Vagina (tissue), 2 donors: Measurements from ENCODE around the gene SSR1. TPM values are rescaled to one million over a fixed set of nuclear protein-coding genes. Genes with fewer than 3 reads are reported as not detected.
"Not testable (repeated sequence)": the region's sequence is repeated elsewhere in the genome, so short reads cannot be mapped to it uniquely, and the experiment has no call there.

Experiments
- DNase-seq, 2 donors: peaks; one replicate each; pipeline ENCODE4 v3.0.0-alpha.2; 2017; ENCODE audit errors: extremely low spot score in 2 of 2
- H3K27ac ChIP-seq: fragments of 200-600 bp; sonication (generic); one replicate; pipeline ENCODE4 v1.5.1; 2019
- H3K27me3 ChIP-seq: fragments of 200-600 bp; sonication (generic); one replicate; pipeline ENCODE4 v1.5.1; 2019
- H3K36me3 ChIP-seq, 2 donors: fragments of 200-600 bp; sonication (generic); one replicate each; pipeline ENCODE4 v1.5.1; 2017 to 2019
- H3K4me1 ChIP-seq: fragments of 200-600 bp; sonication (generic); one replicate; pipeline ENCODE4 v1.5.1; 2019
- H3K4me3 ChIP-seq, 2 donors: fragments of 200-600 bp; sonication (generic); 1 replicate in 1 of 2; 2 replicates in 1 of 2; pipeline ENCODE4 v1.5.1; 2016 to 2019
- H3K9me3 ChIP-seq: fragments of 200-600 bp; sonication (generic); one replicate; pipeline ENCODE4 v1.5.1; 2019
- CTCF ChIP-seq, 3 experiments: fragments of 450-650 bp in 2 of 3; fragments of 200-600 bp in 1 of 3; sonication (generic) in 1 of 3; IDR thresholded peaks; one replicate each; pipeline ENCODE4 v1.5.1; 2017 to 2019; ENCODE audit warnings: antibody characterized with exemption in 3 of 3, mild to moderate bottlenecking in 2 of 3, moderate library complexity in 2 of 3
- POLR2A ChIP-seq, 2 donors: fragments of 450-650 bp; IDR thresholded peaks; one replicate each; pipeline ENCODE4 v1.6.1; 2017; ENCODE audit warnings: antibody characterized with exemption in 2 of 2, mild to moderate bottlenecking in 2 of 2, moderate library complexity in 2 of 2
- POLR2AphosphoS5 ChIP-seq, 2 donors: sonication (generic); formaldehyde crosslinking; IDR thresholded peaks; one replicate each; pipeline ENCODE4 v1.9.0; 2017; ENCODE audit warnings: antibody characterized with exemption in 2 of 2, mild to moderate bottlenecking in 2 of 2, low read depth in 1 of 2; ENCODE audit not compliant: insufficient read depth in 1 of 2
- intact Hi-C: fragments of 100-400 bp; cut with DNase I; formaldehyde crosslinking; loops from one replicate; pipeline ENCODE4 v1.15.1; 2023
- total RNA-seq: library from RNA; depleted of rRNA; stranded (reverse); fragments of >200 nt; gene quantifications from one replicate; pipeline ENCODE4 v1.2.3, GENCODE V29; 2016

Gene SSR1
- 48.1 TPM for total RNA-seq

- peak in 1 of 2 donors; percentile 97 for DNase-seq
- Histone ChIP-seq H3K4me3 (peak within 1 kb of the TSS; percentile 94 to 97), H3K9me3 (no peaks in the 10 kb centered on the region), H3K36me3 (peaks cover 0 to 16% of the 10 kb centered on the region in 2 donors), H3K27me3 (no peaks in the 10 kb centered on the region), H3K4me1 (peaks cover 49% of the 10 kb centered on the region), H3K27ac (peak within 1 kb of the TSS; percentile 92)
- TF ChIP-seq CTCF (IDR thresholded peaks at IDR 0.05) (no peak), POLR2AphosphoS5 (IDR thresholded peaks at IDR 0.05; ENCODE audit: insufficient read depth in 1 of 2, low read depth in 1 of 2) (peak; percentile 94 to 96), POLR2A (IDR thresholded peaks at IDR 0.05) (peak in 1 of 2 donors; percentile 72)
- intact Hi-C loops = no loop called here
Observed at GRCh38 chr6:7312616-7313504, at the start of gene SSR1. Gene SSR1, minus strand, starts transcription at chr6:7313199. Its CDS starts 79 bp downstream, at chr6:7313120.

- H3K36me3 ChIP-seq, H3K27me3 ChIP-seq, H3K27ac ChIP-seq, H3K9me3 ChIP-seq, H3K4me1 ChIP-seq, DNase-seq, H3K4me3 ChIP-seq, intact Hi-C loops: not testable (repeated sequence)
Observed at GRCh38 chr6:7351916-7352315, 38.9 kb upstream of the SSR1 start.

GRCh38 chr6:7350591-7350990 lies 37.6 kb upstream of the SSR1 start:
- H3K4me1 ChIP-seq, intact Hi-C loops, H3K36me3 ChIP-seq, H3K27me3 ChIP-seq, H3K9me3 ChIP-seq, H3K4me3 ChIP-seq, H3K27ac ChIP-seq, DNase-seq: not testable (repeated sequence)

GRCh38 chr6:7347551-7347997 lies 34.6 kb upstream of the SSR1 start:
- DNase-seq, intact Hi-C loops, H3K4me1 ChIP-seq, H3K27me3 ChIP-seq, H3K4me3 ChIP-seq, H3K9me3 ChIP-seq, H3K36me3 ChIP-seq, H3K27ac ChIP-seq: not testable (repeated sequence)

- H3K4me3 ChIP-seq, H3K27ac ChIP-seq, H3K4me1 ChIP-seq, DNase-seq, H3K27me3 ChIP-seq, H3K9me3 ChIP-seq, H3K36me3 ChIP-seq, intact Hi-C loops: not testable (repeated sequence)
Observed at GRCh38 chr6:7344773-7345450, 31.9 kb upstream of the SSR1 start.

GRCh38 chr6:7343546-7344475 lies 30.8 kb upstream of the SSR1 start:
- no peaks in the 10 kb centered on the region for H3K9me3 ChIP-seq
- intact Hi-C loops = no loop called here
- H3K4me1 ChIP-seq = no peaks in the 10 kb centered on the region
- TF ChIP-seq POLR2AphosphoS5 (IDR thresholded peaks at IDR 0.05; ENCODE audit: insufficient read depth in 1 of 2, low read depth in 1 of 2) (no peak), CTCF (IDR thresholded peaks at IDR 0.05) (no peak), POLR2A (IDR thresholded peaks at IDR 0.05) (no peak)
- H3K27me3 ChIP-seq = no peaks in the 10 kb centered on the region
- H3K36me3 ChIP-seq = no peaks in the 10 kb centered on the region
- no peak overlapping the region for H3K27ac ChIP-seq
- no peak overlapping the region for H3K4me3 ChIP-seq
- no peak for DNase-seq
